Neural cell (in vitro differentiated cells): ENCODE data around the gene RORC. TPM values are rescaled to one million over a fixed set of nuclear protein-coding genes. Genes with fewer than 3 reads are reported as not detected.

Experiments used
- H2AFZ ChIP-seq: fragments of 200-600, 300-800 bp; sonication (generic), shearing (Covaris generic); 2 replicates; pipeline ENCODE4 v1.6.0; 2014; ENCODE audit warnings: low read depth, mild to moderate bottlenecking, antibody characterized with exemption, low read length, moderate library complexity
- H3F3A ChIP-seq: fragments of 200-600 bp; shearing (Covaris generic); 2 replicates; pipeline ENCODE4 v1.6.1; 2016; ENCODE audit warnings: mild to moderate bottlenecking, moderate library complexity, mixed read lengths, antibody characterized with exemption, low read length; ENCODE audit not compliant: insufficient read depth, poor library complexity, severe bottlenecking
- H3K27ac ChIP-seq: fragments of 200-600, 300-800 bp; sonication (generic), shearing (Covaris generic); 2 replicates; pipeline ENCODE4 v1.5.1; 2014; ENCODE audit warnings: mild to moderate bottlenecking, low read length, moderate library complexity
- H3K27me3 ChIP-seq: fragments of 300-800, 200-600 bp; sonication (generic), shearing (Covaris generic); 2 replicates; pipeline ENCODE4 v1.6.0; 2014; ENCODE audit warnings: mild to moderate bottlenecking, low read depth, low read length, moderate library complexity; ENCODE audit not compliant: insufficient read depth
- H3K36me3 ChIP-seq: fragments of 300-800, 200-600 bp; sonication (generic), shearing (Covaris generic); 2 replicates; pipeline ENCODE4 v1.5.1; 2014; ENCODE audit warnings: mild to moderate bottlenecking, antibody characterized with exemption, low read length, moderate library complexity; ENCODE audit not compliant: insufficient read depth
- H3K4me2 ChIP-seq: fragments of 300-800, 200-600 bp; sonication (generic), shearing (Covaris generic); 2 replicates; pipeline ENCODE4 v1.6.0; 2014; ENCODE audit warnings: mild to moderate bottlenecking, low read length
- H3K4me3 ChIP-seq: fragments of 300-800, 200-600 bp; sonication (generic), shearing (Covaris generic); 2 replicates; pipeline ENCODE4 v1.5.1; 2014; ENCODE audit warnings: mild to moderate bottlenecking, low read length, moderate library complexity
- H3K79me2 ChIP-seq: fragments of 200-600 bp; shearing (Covaris generic); replicated peaks from 2 replicates; pipeline ENCODE4 v1.6.0; 2014; ENCODE audit warnings: mild to moderate bottlenecking, low read length, moderate library complexity; ENCODE audit not compliant: insufficient read depth
- H3K9ac ChIP-seq: fragments of 300-800, 200-600 bp; sonication (generic), shearing (Covaris generic); 2 replicates; pipeline ENCODE4 v1.6.1; 2016; ENCODE audit warnings: mild to moderate bottlenecking, low read length, mixed read lengths
- H3K9me2 ChIP-seq: fragments of 200-600 bp; shearing (Covaris generic); 2 replicates; pipeline ENCODE4 v1.6.1; 2016; ENCODE audit warnings: mild to moderate bottlenecking, low read length, mixed read lengths; ENCODE audit not compliant: insufficient read depth
- H3K9me3 ChIP-seq: fragments of 200-600, 300-800 bp; sonication (generic), shearing (Covaris generic); 2 replicates; pipeline ENCODE4 v1.6.1; 2016; ENCODE audit warnings: mild to moderate bottlenecking, mixed run types, low read length, moderate library complexity, mixed read lengths
- H4K20me1 ChIP-seq: fragments of 200-600 bp; shearing (Covaris generic); 2 replicates; pipeline ENCODE4 v1.6.1; 2016; ENCODE audit warnings: mild to moderate bottlenecking, mixed run types; ENCODE audit not compliant: insufficient read depth
- CTCF ChIP-seq: fragments of 450-650 bp; IDR thresholded peaks from 2 replicates; pipeline ENCODE4 v1.5.1; 2014; ENCODE audit warnings: antibody characterized with exemption, mild to moderate bottlenecking, moderate library complexity; ENCODE audit not compliant: poor library complexity, severe bottlenecking
- EP300 ChIP-seq: fragments of 450-650 bp; conservative IDR thresholded peaks from 2 replicates; pipeline ENCODE4 v1.6.1; 2014; ENCODE audit warnings: antibody characterized with exemption, mild to moderate bottlenecking, moderate library complexity; ENCODE audit not compliant: poor library complexity, severe bottlenecking
- EZH2 ChIP-seq: fragments of 200-600, 300-800 bp; shearing (Covaris generic), sonication (generic); IDR thresholded peaks from 2 replicates; pipeline ENCODE4 v1.6.1; 2014; ENCODE audit warnings: antibody characterized with exemption, low read length, borderline replicate concordance, mild to moderate bottlenecking; ENCODE audit not compliant: insufficient read depth, poor library complexity, severe bottlenecking
- MXI1 ChIP-seq: fragments of 450-650 bp; conservative IDR thresholded peaks from 2 replicates; pipeline ENCODE4 v1.6.1; 2014; ENCODE audit warnings: antibody characterized with exemption, mild to moderate bottlenecking; ENCODE audit not compliant: poor library complexity, severe bottlenecking
- POLR2AphosphoS5 ChIP-seq: IDR thresholded peaks from 2 replicates; pipeline ENCODE4 v1.6.1; 2012
- RAD21 ChIP-seq: fragments of 450-650 bp; conservative IDR thresholded peaks from 2 replicates; pipeline ENCODE4 v1.6.1; 2014; ENCODE audit warnings: antibody characterized with exemption, mild to moderate bottlenecking, moderate library complexity
- REST ChIP-seq: IDR thresholded peaks from 2 replicates; pipeline ENCODE4 v1.6.1; 2012; ENCODE audit warnings: borderline replicate concordance
- SMC3 ChIP-seq: fragments of 450-650 bp; conservative IDR thresholded peaks from 2 replicates; pipeline ENCODE4 v1.6.1; 2014; ENCODE audit warnings: antibody characterized with exemption, mild to moderate bottlenecking, moderate library complexity; ENCODE audit not compliant: poor library complexity
- TAF1 ChIP-seq: IDR thresholded peaks from 2 replicates; pipeline ENCODE4 v1.6.1; 2012; ENCODE audit warnings: low read depth
- polyA plus RNA-seq: library from polyadenylated mRNA; depleted of rRNA; stranded (reverse); fragments of >200 nt; gene quantifications from 2 replicates; pipeline ENCODE4 v1.2.3, GENCODE V29; 2014

RORC gene
- polyA plus RNA-seq, 1 donor from 2014 or later: 0.45 TPM

GRCh38 chr1:151809290-151809984, 22.2 kb downstream of the RORC start:
- TF ChIP-seq EZH2 (no peak), REST (no peak), TAF1 (no peak), EP300 (no peak), RAD21 (no peak), CTCF (no peak), POLR2AphosphoS5 (no peak), SMC3 (no peak), MXI1 (no peak)
- Histone ChIP-seq H2AFZ (no peak overlapping the region), H3K27me3 (no peaks in the 10 kb centered on the region), H3K79me2 (no peaks in the 10 kb centered on the region), H3F3A (no peaks in the 10 kb centered on the region), H4K20me1 (no peaks in the 10 kb centered on the region), H3K36me3 (no peaks in the 10 kb centered on the region), H3K9me3 (no peaks in the 10 kb centered on the region), H3K9me2 (no peaks in the 10 kb centered on the region), H3K27ac (peak overlapping the region; percentile 37), H3K4me3 (no peak overlapping the region), H3K4me2 (no peak overlapping the region), H3K9ac (no peak overlapping the region)

- Histone ChIP-seq H3K4me2 (no peak overlapping the region), H3K36me3 (no peaks in the 10 kb centered on the region), H2AFZ (no peak overlapping the region), H3K79me2 (no peaks in the 10 kb centered on the region), H3F3A (no peaks in the 10 kb centered on the region), H3K4me3 (no peak overlapping the region), H3K27me3 (no peaks in the 10 kb centered on the region), H3K9me2 (no peaks in the 10 kb centered on the region), H3K27ac (no peak overlapping the region), H4K20me1 (no peaks in the 10 kb centered on the region), H3K9me3 (no peaks in the 10 kb centered on the region), H3K9ac (no peak overlapping the region)
- TF ChIP-seq RAD21: no peak
- no peak for TF ChIP-seq POLR2AphosphoS5
- TF ChIP-seq MXI1: no peak
- no peak for TF ChIP-seq SMC3
- TF ChIP-seq CTCF: no peak
- TF ChIP-seq EZH2: no peak
- no peak for TF ChIP-seq EP300
- TF ChIP-seq TAF1: no peak
- no peak for TF ChIP-seq REST
Observed at GRCh38 chr1:151807766-151808165, 23.8 kb downstream of the RORC start.
